ENCODE results near the gene PRPH2. TPM values are rescaled to one million over a fixed set of nuclear protein-coding genes. Genes with fewer than 3 reads are reported as not detected.
"Not testable (repeated sequence)": the region's sequence is repeated elsewhere in the genome, so short reads cannot be mapped to it uniquely, and the experiment has no call there.

Gene PRPH2
- total RNA-seq, 2 donors from 2014 or later, result 0.10 TPM; not detected in 1

GRCh38 chr6:42674368-42674767, 48.0 kb downstream of the PRPH2 start:
- not testable (repeated sequence) for H3K4me1 Mint-ChIP-seq (ENCODE audit: low read depth in 2 of 2); H3K27ac Mint-ChIP-seq; H3K27me3 Mint-ChIP-seq; ATAC-seq; DNase-seq (ENCODE audit: low spot score); H3K4me3 Mint-ChIP-seq; H3K9me3 Mint-ChIP-seq
- peaks cover 38% of the 10 kb centered on the region for H3K36me3 Mint-ChIP-seq

GRCh38 chr6:42664718-42665117, 57.7 kb downstream of the PRPH2 start:
- Mint-ChIP-seq H3K27me3 (no peaks in the 10 kb centered on the region), H3K27ac (no peak overlapping the region), H3K4me1 (ENCODE audit: low read depth in 2 of 2) (peaks cover 0 to 3% of the 10 kb centered on the region in 2 donors), H3K9me3 (no peaks in the 10 kb centered on the region), H3K4me3 (no peak overlapping the region), H3K36me3 (peaks cover 18% of the 10 kb centered on the region)
- DNase-seq (ENCODE audit: low spot score), result no peak
- ATAC-seq, result no peak

GRCh38 chr6:42661540-42662153, 60.8 kb downstream of the PRPH2 start:
- ATAC-seq, result peak; percentile 64 to 70
- H3K36me3 Mint-ChIP-seq, result peaks cover 36% of the 10 kb centered on the region

GRCh38 chr6:42659806-42660205, 62.6 kb downstream of the PRPH2 start:
- DNase-seq (ENCODE audit: low spot score) (no peak), ATAC-seq (no peak)
- Mint-ChIP-seq H3K9me3 (no peaks in the 10 kb centered on the region), H3K27ac (no peak overlapping the region), H3K4me3 (no peak overlapping the region), H3K4me1 (ENCODE audit: low read depth in 2 of 2) (peaks cover 2 to 4% of the 10 kb centered on the region in 2 donors), H3K36me3 (peaks cover 28% of the 10 kb centered on the region), H3K27me3 (no peaks in the 10 kb centered on the region)

More at GRCh38 chr6:42661540-42662153, 60.8 kb downstream of the PRPH2 start:
- Mint-ChIP-seq H3K4me3 (no peak overlapping the region), H3K27ac (no peak overlapping the region), H3K9me3 (no peaks in the 10 kb centered on the region), H3K27me3 (no peaks in the 10 kb centered on the region), H3K4me1 (ENCODE audit: low read depth in 2 of 2) (peaks cover 2 to 4% of the 10 kb centered on the region in 2 donors)
- peak; percentile 81 for DNase-seq (ENCODE audit: low spot score)

- Mint-ChIP-seq H3K4me1 (ENCODE audit: low read depth in 2 of 2) (peaks cover 2 to 4% of the 10 kb centered on the region in 2 donors), H3K36me3 (peaks cover 27% of the 10 kb centered on the region), H3K27me3 (no peaks in the 10 kb centered on the region), H3K27ac (peak overlapping the region in 1 of 2 donors; percentile 45), H3K4me3 (no peak overlapping the region), H3K9me3 (no peaks in the 10 kb centered on the region)
- DNase-seq (ENCODE audit: low spot score) (no peak), ATAC-seq (no peak)
Measured at GRCh38 chr6:42653851-42654250, 68.5 kb downstream of the PRPH2 start.

GRCh38 chr6:42652024-42652746, 70.2 kb downstream of the PRPH2 start:
- Mint-ChIP-seq H3K36me3 (peaks cover 18% of the 10 kb centered on the region), H3K4me3 (no peak overlapping the region), H3K9me3 (no peaks in the 10 kb centered on the region), H3K27me3 (no peaks in the 10 kb centered on the region), H3K4me1 (ENCODE audit: low read depth in 2 of 2) (peaks cover 1 to 2% of the 10 kb centered on the region in 2 donors), H3K27ac (no peak overlapping the region)
- ATAC-seq, result no peak
- DNase-seq (ENCODE audit: low spot score), result no peak

Other genes starting within 250 kb of the PRPH2 start
- gene UBR2, start 158.6 kb downstream of the PRPH2 start, total RNA-seq, result 10 to 100 TPM; 31.9 to 34.2 TPM
- gene TBCC, start 23.5 kb upstream of the PRPH2 start, total RNA-seq, result 10 to 100 TPM; 28.8 to 32.6 TPM
- gene BICRAL, start 59.5 kb upstream of the PRPH2 start, total RNA-seq, result 10 to 100 TPM; 13.5 to 13.9 TPM
- 100 to 1,000 TPM; 125 to 191 TPM for gene RPL7L1, start 157.0 kb upstream of the PRPH2 start, total RNA-seq
- not detected for gene PTCRA, start 193.5 kb upstream of the PRPH2 start, total RNA-seq
- gene CNPY3, start 206.9 kb upstream of the PRPH2 start, total RNA-seq, result 10 to 100 TPM; 35.4 to 38.2 TPM
- gene GNMT, start 238.2 kb upstream of the PRPH2 start, total RNA-seq, result 1 to 10 TPM in 1 of 2 donors, under 1 TPM in 1; 0.26 to 1.1 TPM